GM12878 (cell line): ENCODE data around the gene LCLAT1. TPM values are rescaled to one million over a fixed set of nuclear protein-coding genes. Genes with fewer than 3 reads are reported as not detected.

ENCODE experiments used
- ATAC-seq: fragments of 200-7000 bp; cut with Tn5 transposase; 3 replicates; pipeline ENCODE4 v1.9.1; 2020; ENCODE audit warnings: mild to moderate bottlenecking, moderate library complexity
- BruUV-seq: library from RNA; stranded (reverse); fragments of 400-500 nt; replicated peaks from 2 replicates; lab custom pipeline; 2021; lab: Mats Ljungman, UMichigan
- CTCF ChIA-PET: fragments of 300-600 bp; sonication (Branson Sonifier 250); formaldehyde crosslinking; extraction: SDS; loops from one replicate; lab custom pipeline; 2021; ENCODE audit warnings: inconsistent platforms; lab: Yijun Ruan, JAX
- POLR2A ChIA-PET: fragments of 350-600 bp; formaldehyde crosslinking; extraction: SDS; loops from one replicate; lab custom pipeline; 2021; ENCODE audit warnings: inconsistent platforms; lab: Charles Lee
- RAD21 ChIA-PET: fragments of 300-600 bp; sonication (Branson Sonifier 250); formaldehyde crosslinking; loops from one replicate; lab custom pipeline; 2023; ENCODE audit warnings: antibody characterized with exemption; ENCODE audit not compliant: unreplicated experiment; lab: Charles Lee
- SMC1A ChIA-PET: fragments of 300-600 bp; sonication (Branson Sonifier 250); formaldehyde crosslinking; loops from one replicate; lab custom pipeline; 2023; ENCODE audit not compliant: unreplicated experiment, uncharacterized antibody; lab: Charles Lee
- DNase-seq: peaks from one replicate; pipeline ENCODE4 v3.0.0-alpha.2; 2011; ENCODE audit warnings: low read depth, low spot score
- FAIRE-seq: peaks from 3 replicates; lab custom pipeline; 2011; peaks lifted over from hg19 to GRCh38; lab: Jason Lieb, UNC
- H2AFZ ChIP-seq: 2 replicates; pipeline ENCODE4 v1.6.0; 2011; ENCODE audit warnings: low read depth, low read length, control low read depth; ENCODE audit not compliant: control insufficient read depth
- H3K27ac ChIP-seq: 2 replicates; pipeline ENCODE4 v1.5.1; 2011; ENCODE audit warnings: control low read depth; ENCODE audit not compliant: control insufficient read depth, insufficient read depth
- H3K27me3 ChIP-seq, 2 experiments: replicated peaks in 1 of 2; 2 replicates each; pipeline versions ENCODE4 v1.6.0 to v1.6.1; 2011; ENCODE audit warnings: low read length in 1 of 2; ENCODE audit not compliant: control insufficient read depth in 2 of 2, insufficient read depth in 2 of 2
- H3K36me3 ChIP-seq, 2 experiments: 2 replicates each; pipeline ENCODE4 v1.5.1; 2011; ENCODE audit warnings: low read length in 1 of 2; ENCODE audit not compliant: control insufficient read depth in 2 of 2, insufficient read depth in 2 of 2
- H3K4me1 ChIP-seq: 2 replicates; pipeline ENCODE4 v1.6.1; 2011; ENCODE audit warnings: mild to moderate bottlenecking, low read length, moderate library complexity, mixed read lengths; ENCODE audit not compliant: control insufficient read depth, insufficient read depth
- H3K4me2 ChIP-seq: 2 replicates; pipeline ENCODE4 v1.6.0; 2011; ENCODE audit warnings: control low read depth; ENCODE audit not compliant: control insufficient read depth, insufficient read depth
- H3K4me3 ChIP-seq: fragments of 200-600 bp; sonication (generic); 2 replicates; pipeline ENCODE4 v1.5.1; 2016
- H3K79me2 ChIP-seq: 2 replicates; pipeline ENCODE4 v1.6.0; 2011; ENCODE audit warnings: low read length; ENCODE audit not compliant: control insufficient read depth, insufficient read depth
- H3K9ac ChIP-seq: 2 replicates; pipeline ENCODE4 v1.8.0; 2011; ENCODE audit warnings: low read length, control low read depth, mixed read lengths; ENCODE audit not compliant: control insufficient read depth, insufficient read depth
- H3K9me3 ChIP-seq: replicated peaks from 3 replicates; pipeline ENCODE4 v1.5.1; 2011; ENCODE audit warnings: mild to moderate bottlenecking, low read length; ENCODE audit not compliant: control insufficient read depth, insufficient read depth
- H4K20me1 ChIP-seq: 2 replicates; pipeline ENCODE4 v1.6.0; 2011; ENCODE audit not compliant: control insufficient read depth, insufficient read depth
- BCL3 ChIP-seq: IDR thresholded peaks from 2 replicates; pipeline ENCODE4 v1.6.1; 2011; ENCODE audit warnings: borderline replicate concordance, low read depth, mild to moderate bottlenecking, moderate library complexity, low read length; ENCODE audit not compliant: insufficient read depth, poor library complexity, severe bottlenecking
- BHLHE40 ChIP-seq, 2 experiments: fragments of 450-650 bp in 1 of 2; IDR thresholded peaks; 2 replicates each; pipeline ENCODE4 v1.6.1; 2011 to 2017; ENCODE audit warnings: low read depth in 2 of 2, borderline replicate concordance in 1 of 2, improper control_type of control experiment in 1 of 2, low read length in 1 of 2, mild to moderate bottlenecking in 1 of 2
- CREM ChIP-seq: IDR thresholded peaks from 2 replicates; pipeline ENCODE4 v1.6.1; 2014; ENCODE audit warnings: antibody characterized with exemption, low read depth
- MYB ChIP-seq: fragments of 150-350 bp; IDR thresholded peaks from 2 replicates; pipeline ENCODE4 v1.6.1; 2014; ENCODE audit warnings: mild to moderate bottlenecking, low read depth, low read length, borderline replicate concordance
- POLR2A ChIP-seq: IDR thresholded peaks from 2 replicates; pipeline ENCODE4 v1.6.1; 2011; ENCODE audit warnings: low read depth, mild to moderate bottlenecking, low read length
- RB1 ChIP-seq: fragments of 450-650 bp; formaldehyde crosslinking; IDR thresholded peaks from 2 replicates; pipeline ENCODE4 v1.6.1; 2017; ENCODE audit warnings: mild to moderate bottlenecking, borderline replicate concordance
- REST ChIP-seq: IDR thresholded peaks from 2 replicates; pipeline ENCODE4 v1.6.1; 2012; ENCODE audit warnings: mild to moderate bottlenecking, low read depth, low read length
- SIN3A ChIP-seq: IDR thresholded peaks from 2 replicates; pipeline ENCODE4 v1.6.1; 2012; ENCODE audit warnings: low read depth, low read length, improper control_type of control experiment
- SIX5 ChIP-seq: IDR thresholded peaks from 2 replicates; pipeline ENCODE4 v1.6.1; 2011; ENCODE audit warnings: mild to moderate bottlenecking, low read depth, low read length, moderate library complexity; ENCODE audit not compliant: severe bottlenecking
- SMAD5 ChIP-seq: IDR thresholded peaks from 2 replicates; pipeline ENCODE4 v1.6.1; 2016; ENCODE audit warnings: antibody characterized with exemption, low read depth
- WGBS: methylation state at CpG from one replicate; pipeline ENCODE4 v1.1.6; 2016; ENCODE audit warnings: low lambda C conversion rate; ENCODE audit not compliant: insufficient replicate concordance, insufficient coverage; ENCODE audit errors: missing lambda C conversion rate; 5-methylcytosine and 5-hydroxymethylcytosine counted together
- in situ Hi-C: fragments of 300-500 bp; cut with MboI; formaldehyde crosslinking; loops from 9 replicates; pipeline ENCODE4 v1.14.3; 2018; ENCODE audit warnings: mixed read lengths
- intact Hi-C: fragments of 100-400 bp; cut with micrococcal nuclease; formaldehyde crosslinking; loops from one replicate; pipeline ENCODE4 v1.14.2; 2022; ENCODE audit not compliant: unreplicated experiment
- polyA plus RNA-seq, 11 experiments: library from polyadenylated mRNA; depleted of rRNA in 4 of 11; unstranded in 6 of 11; stranded (reverse) in 5 of 11; fragments of >200 nt; fragmentation: Nextera tagmentation in 4 of 11; fragmentation: Illumina TruSeq in 1 of 11; extraction: Ambion mirVana in 4 of 11; extraction: Trizol in 1 of 11; gene quantifications; 1 replicate in 1 of 11; 2 replicates in 10 of 11; pipeline versions ENCODE4 v1.2.1 to v1.2.3, GENCODE V29; 2011 to 2016; ENCODE audit warnings: inconsistent platforms in 2 of 11, missing spikeins in 2 of 11, low read depth in 1 of 11
- total RNA-seq, 4 experiments: library from RNA; depleted of rRNA in 3 of 4; stranded (reverse); fragments of >200 nt in 3 of 4; fragmentation: Illumina TruSeq in 1 of 4; extraction: Trizol in 1 of 4; gene quantifications; 2 replicates each; pipeline versions ENCODE4 v1.2.1 to v1.2.3, GENCODE V29; 2013 to 2021
- TF ChIP-seq, protein P1 (sequence below): IDR thresholded peaks from 2 replicates; pipeline ENCODE4 v1.6.1; 2011; ENCODE audit warnings: low read depth, low read length, improper control_type of control experiment, borderline replicate concordance

LCLAT1 gene
- total and polyA plus RNA-seq, 10 of the 15 experiments (the other 5 are each of a cell fraction or from before 2014, with no cell fraction given) = 8.1 to 33.0 (median 15.9) TPM

- Histone ChIP-seq H3K4me3 (no peak overlapping the region), H3K4me2 (no peak overlapping the region), H3K36me3 (no peaks in the 10 kb centered on the region; a peak in 1 of 4 replicates), H3K9ac (no peak overlapping the region), H3K79me2 (peaks cover 8% of the 10 kb centered on the region), H3K27ac (no peak overlapping the region), H4K20me1 (no peaks in the 10 kb centered on the region), H2AFZ (no peak overlapping the region), H3K27me3 (no peaks in the 10 kb centered on the region), H3K9me3 (no peaks in the 10 kb centered on the region), H3K4me1 (peaks cover 3% of the 10 kb centered on the region; the same call in 1 of the 2 replicates)
- in situ Hi-C loops = no loop called here
- intact Hi-C loops = no loop called here
- WGBS = 85% methylated on average over 7 of the region's 7 CpGs
- SMC1A ChIA-PET = no interaction called here
- no TSS peak for BruUV-seq
- ATAC-seq (no peak), FAIRE-seq (no peak), DNase-seq (no peak)
- RAD21 ChIA-PET = interaction anchor here (0.6 to 1.8 kb wide), 2 partner anchors 26 to 290 kb away, joined by 3 to 4 read pairs; no protein-coding TSS in a partner anchor
- CTCF ChIA-PET = interaction anchor here (0.5 kb wide), 1 partner anchor 290 kb away, joined by 3 read pairs; no protein-coding TSS in a partner anchor
- TF ChIP-seq BHLHE40 (IDR thresholded peaks at IDR 0.05; ENCODE audit: borderline replicate concordance in 1 of 2, low read depth in 2 of 2, low read length in 1 of 2) = no peak
- TF ChIP-seq SIN3A = no peak
- no peak for TF ChIP-seq RB1
- TF ChIP-seq BCL3 = no peak
- TF ChIP-seq SIX5 = no peak
- TF ChIP-seq SMAD5 = no peak
- TF ChIP-seq CREM = no peak
- no peak for TF ChIP-seq POLR2A
- TF ChIP-seq MYB = no peak
- TF ChIP-seq, protein P1, sequence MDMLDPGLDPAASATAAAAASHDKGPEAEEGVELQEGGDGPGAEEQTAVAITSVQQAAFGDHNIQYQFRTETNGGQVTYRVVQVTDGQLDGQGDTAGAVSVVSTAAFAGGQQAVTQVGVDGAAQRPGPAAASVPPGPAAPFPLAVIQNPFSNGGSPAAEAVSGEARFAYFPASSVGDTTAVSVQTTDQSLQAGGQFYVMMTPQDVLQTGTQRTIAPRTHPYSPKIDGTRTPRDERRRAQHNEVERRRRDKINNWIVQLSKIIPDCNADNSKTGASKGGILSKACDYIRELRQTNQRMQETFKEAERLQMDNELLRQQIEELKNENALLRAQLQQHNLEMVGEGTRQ = no peak
- TF ChIP-seq REST = no peak
- POLR2A ChIA-PET = interaction anchor here (0.6 kb wide), 1 partner anchor 174 kb away, joined by 3 read pairs; no protein-coding TSS in a partner anchor
Observed at GRCh38 chr2:30455114-30455738, 8.2 kb downstream of the LCLAT1 start.
